Stimulated activated CD8-positive, alpha-beta memory T cell treated with anti-CD3 and anti-CD28 coated beads, Interleukin-7, amount 100 ng/mL, for 24 hours (primary cell): ENCODE data around the gene ZEB1.

Experiments used
- DNase-seq: peaks from one replicate; pipeline ENCODE4 v3.0.0-alpha.2; 2020; ENCODE audit warnings: low read depth

ZEB1 gene

DNA sequence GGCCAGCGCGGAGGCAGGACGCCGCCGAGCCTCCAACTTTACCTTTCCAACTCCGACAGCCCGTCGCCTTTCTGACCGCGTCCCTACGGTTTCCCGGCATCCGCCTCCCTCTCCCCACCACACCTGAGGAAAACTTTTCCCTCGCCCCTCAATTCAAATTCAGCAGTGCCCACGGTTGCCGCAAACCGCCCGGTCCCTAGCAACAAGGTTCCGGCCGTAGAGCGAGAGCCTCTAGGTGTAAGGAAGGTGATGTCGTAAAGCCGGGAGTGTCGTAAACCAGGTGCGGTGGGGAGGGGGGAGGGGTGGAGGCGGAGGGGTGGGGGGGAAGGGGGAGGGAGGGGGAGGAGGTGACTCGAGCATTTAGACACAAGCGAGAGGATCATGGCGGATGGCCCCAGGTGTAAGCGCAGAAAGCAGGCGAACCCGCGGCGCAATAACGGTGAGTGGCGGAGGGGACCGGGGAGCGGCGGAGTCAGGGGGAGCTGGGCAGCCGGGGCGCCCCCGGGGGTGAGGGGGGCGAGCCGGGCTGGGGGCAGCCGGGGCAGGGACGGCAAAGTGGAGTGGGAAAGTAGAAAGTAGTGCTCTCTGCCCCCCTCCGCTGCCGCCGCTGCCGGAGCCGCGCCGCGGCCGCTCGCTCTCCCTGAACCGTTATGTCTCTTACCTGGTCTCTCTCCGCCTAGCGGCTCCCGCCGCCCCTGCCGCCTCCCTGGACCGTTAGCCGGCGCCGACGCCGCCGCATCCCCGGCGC is at the start of gene ZEB1:
ZEB1 (plus strand) TSS at position 363 of the 748 bp plus-strand sequence; CDS start at position 382, 19 bp downstream.
- peak; percentile 83 for DNase-seq

DNA sequence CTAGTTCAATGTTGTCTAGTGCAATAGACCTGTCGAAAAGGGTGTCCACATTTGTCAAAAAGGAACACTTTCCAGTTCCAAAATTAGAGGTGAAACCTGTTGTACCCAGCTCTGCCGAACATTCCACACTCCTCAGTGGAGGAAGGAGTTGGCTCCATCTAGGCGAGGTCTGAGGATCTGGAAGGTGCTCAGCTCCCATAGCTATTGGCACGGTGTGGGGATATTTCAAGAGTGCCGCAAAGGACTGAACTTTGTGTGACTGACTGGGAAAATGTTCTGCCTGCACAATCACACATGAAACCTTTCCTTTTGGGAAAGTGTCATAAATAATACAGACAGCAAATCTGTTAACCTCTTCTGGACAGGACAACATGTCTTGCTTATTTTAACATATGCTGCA is 48.1 kb upstream of the ZEB1 start:
- no peak for DNase-seq

DNA sequence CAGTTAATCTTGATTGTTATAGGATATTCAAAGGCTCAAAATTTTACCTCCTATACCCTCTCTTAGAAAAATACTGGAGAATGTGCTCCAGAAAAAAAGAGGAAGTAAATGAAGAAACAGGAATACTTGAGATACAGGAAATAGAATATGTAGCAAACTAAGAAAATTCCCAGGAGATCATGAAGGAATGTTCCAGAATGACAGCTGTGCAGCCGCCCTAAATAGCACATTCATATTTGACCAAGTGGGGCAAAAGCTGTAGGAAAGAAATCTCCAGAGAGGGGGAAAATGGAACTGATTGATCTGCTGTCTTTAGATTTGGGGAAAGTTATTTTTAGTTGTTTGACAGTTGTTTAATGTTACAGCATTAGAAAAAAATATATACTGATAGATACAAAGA is 46.2 kb upstream of the ZEB1 start:
- DNase-seq = no peak

DNA sequence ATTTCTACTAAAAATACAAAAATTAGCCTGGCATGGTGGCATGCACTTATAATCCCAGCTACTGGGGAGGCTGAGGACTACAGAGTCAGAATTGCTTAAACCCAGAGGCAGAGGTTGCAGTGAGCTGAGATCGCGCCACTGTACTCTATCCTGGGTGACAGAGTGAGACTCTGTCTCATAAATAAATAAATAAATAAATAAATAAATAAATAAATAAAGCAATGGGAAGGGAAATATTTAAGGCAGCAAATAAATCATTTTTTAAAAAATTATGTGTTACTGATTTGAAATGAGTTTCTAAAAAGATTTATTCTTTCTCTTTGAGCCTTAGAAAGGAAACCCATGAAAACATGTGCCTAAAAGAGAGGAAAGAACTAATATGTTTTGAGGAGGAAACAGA is 45.2 kb upstream of the ZEB1 start:
- DNase-seq = no peak

GRCh38 chr10:31274310-31274709 is 44.7 kb upstream of the ZEB1 start:
- DNase-seq = no peak

GRCh38 chr10:31278279-31278941 is 40.6 kb upstream of the ZEB1 start:
- DNase-seq = no peak

DNA sequence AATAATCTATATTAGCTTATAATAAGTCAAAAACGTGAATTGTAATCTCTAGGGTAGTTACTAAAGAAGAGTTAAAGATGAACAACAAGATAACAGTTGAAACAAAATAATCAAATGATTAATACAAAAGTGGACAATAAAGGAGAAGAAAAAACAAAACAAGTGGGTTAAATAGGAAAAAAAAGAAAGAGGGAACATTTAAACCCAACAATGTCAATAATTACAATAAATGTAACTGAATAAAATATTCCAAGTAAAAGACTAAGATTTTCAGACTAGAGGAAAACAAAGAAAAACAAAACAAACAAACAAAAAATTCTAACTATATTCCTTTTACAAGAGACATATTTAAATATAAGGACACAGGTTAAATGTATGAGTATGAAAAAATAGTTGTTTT is 38.0 kb upstream of the ZEB1 start:
- DNase-seq = no peak

DNA sequence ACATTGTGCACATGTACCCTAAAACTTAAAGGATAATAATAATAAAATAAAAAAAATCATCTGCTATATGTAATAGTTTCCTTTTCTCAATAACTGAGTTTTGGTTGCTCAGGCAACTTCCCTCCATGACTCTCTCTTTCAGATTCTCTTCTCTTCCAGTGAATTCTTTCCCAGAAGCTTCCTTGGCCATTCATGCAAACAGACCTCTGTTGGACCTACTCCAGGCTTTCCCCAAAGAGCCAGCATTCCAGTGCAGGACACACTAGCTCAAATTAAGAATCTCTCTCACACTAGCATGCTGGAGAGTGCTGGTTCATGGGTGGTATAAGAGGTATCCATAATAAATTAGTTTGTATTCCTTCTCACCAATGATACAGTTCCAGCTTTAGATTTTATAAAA is 31.0 kb upstream of the ZEB1 start:
- DNase-seq = no peak

GRCh38 chr10:31288962-31289361 is 30.1 kb upstream of the ZEB1 start:
- DNase-seq = no peak

DNA sequence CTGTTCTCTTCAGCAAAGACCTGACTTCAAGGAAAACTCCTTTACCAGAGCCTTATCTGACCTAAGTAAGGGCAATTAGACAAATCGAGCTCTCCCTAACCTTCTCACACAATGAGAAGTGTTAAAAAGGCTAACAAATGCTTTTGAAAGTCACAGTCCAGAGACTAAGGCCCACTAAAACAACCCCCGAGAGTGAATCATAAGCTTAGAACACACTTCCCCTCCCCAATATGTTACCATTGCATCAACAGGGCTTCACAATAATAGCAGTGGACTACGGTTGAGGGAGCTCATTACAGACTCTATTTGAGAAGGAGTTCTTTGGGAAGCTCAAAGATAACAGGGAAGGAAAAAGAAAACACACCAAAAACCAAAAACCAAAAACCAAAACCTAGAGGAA is 28.6 kb upstream of the ZEB1 start:
- no peak for DNase-seq

- no peak for DNase-seq
Measured at GRCh38 chr10:31291123-31291522, 27.9 kb upstream of the ZEB1 start.

DNA sequence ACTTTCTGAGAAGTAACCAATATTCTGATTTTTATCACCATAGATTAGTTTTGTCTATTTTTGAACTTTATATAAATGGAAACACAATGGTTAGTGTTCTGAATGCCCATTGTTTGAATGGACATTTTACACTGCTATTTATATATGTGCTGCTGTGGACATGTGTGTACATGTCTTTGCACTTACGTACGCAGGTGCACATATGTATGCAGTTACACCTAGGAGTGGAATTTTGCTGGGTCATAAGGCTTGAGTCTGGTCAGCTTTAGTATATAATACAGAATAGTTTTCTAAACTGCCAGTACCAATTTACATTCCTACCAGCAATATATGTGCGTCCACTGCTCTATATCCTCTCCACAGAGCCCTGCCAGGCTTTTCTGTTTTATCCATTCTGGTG is 24.5 kb upstream of the ZEB1 start:
- DNase-seq = no peak

DNA sequence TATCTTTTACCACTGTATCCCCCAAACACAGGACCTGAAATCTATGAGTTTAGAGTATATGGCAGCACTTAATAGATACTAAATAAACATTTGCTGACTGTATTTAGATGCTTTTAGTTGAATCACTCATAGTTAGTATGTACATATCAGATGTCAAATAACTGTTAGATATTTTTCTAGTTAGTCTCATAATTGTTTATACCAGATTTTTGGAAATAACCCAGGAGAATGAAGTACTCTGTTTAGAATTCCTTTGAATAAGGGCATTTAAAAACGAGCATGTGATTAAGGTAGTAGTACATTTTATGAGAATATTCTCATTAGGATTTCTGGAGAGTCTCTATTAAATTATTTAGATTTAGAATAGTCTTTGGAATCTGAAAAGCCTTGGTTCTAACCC is 22.3 kb upstream of the ZEB1 start:
- no peak for DNase-seq

- no peak for DNase-seq
Measured at GRCh38 chr10:31299119-31299518, 19.9 kb upstream of the ZEB1 start.

- no peak for DNase-seq
Measured at GRCh38 chr10:31303212-31303611, 15.8 kb upstream of the ZEB1 start.

DNA sequence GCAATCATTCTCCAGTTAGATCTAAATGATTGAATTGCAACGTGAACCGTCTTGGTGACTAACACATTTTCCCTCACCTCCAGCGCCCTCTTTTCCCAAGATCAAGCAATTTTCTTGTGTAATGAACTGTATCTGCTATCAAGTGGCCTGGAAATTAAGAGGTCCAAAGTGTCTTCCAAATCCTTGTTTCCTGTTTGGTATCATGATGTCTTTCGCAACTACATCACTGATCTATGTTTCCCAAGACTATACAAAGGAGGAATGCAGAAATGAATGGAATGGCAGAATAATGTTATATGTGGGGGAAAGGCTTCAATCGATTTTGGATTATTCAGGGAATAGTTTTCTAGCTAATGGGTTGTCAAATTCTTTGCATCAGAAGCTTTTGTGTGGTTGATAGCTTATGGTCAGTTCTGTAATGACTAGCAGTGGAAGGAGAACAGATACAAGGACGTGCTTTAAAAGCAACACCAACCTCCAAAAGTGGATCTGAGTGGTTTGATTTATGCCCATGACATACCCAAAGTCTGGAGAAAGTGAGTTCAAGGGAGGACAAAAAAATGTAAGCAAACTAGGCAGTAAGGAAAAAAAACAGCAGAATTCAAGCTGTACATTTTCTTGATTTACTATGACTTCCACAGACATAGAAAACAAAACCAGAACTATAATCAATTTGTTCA is 14.6 kb upstream of the ZEB1 start:
- no peak for DNase-seq

DNA sequence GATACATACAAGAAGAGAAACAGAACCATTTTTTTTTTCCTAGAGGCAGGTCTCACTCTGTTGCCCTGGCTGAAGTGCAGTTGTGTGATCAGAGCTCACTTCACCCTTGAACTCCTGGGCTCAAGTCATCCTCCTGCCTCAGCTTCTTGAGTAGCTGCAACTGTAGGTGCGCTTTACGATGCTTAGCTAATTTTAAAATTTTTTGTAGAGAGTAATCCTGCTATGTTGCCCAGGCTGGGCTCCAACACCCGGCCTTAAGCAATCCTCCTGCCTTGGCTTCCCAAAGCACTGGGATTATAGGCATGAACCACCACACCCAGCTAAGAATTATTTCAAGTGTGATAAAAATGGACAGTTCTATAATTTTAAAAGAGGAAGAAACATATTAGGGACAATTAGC is 5.6 kb upstream of the ZEB1 start:
- DNase-seq = no peak

- DNase-seq = no peak
Measured at GRCh38 chr10:31314256-31315150, 4.5 kb upstream of the ZEB1 start.

DNA sequence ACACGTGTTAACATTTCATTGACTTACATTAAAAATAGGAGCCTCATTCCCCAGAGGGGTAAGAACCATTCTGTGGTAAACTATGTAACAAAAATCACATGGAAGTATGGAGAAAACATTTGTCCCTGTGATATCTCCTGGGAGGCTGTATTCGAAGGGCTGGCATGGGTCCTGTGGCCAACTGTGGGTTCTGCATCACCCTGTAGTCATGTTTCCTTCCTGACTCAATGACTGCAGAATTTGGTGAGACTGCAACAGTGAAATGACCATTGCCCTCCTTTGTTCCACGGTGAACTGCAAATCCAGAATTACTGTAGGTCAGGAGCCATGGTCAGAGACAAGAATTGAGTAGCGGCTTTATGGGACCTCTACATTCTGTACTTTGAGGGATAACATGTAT is 3.6 kb upstream of the ZEB1 start:
- DNase-seq = no peak

GRCh38 chr10:31317171-31317570 is 1.8 kb upstream of the ZEB1 start:
- no peak for DNase-seq

GRCh38 chr10:31317652-31318381 is 1.2 kb upstream of the ZEB1 start:
- DNase-seq = peak; percentile 48
